CD4-positive, alpha-beta T cell treated with Interleukin-17A for 1 hour (primary cell): ENCODE data around the gene PSIP1.
"Not testable (repeated sequence)": the region's sequence is repeated elsewhere in the genome, so short reads cannot be mapped to it uniquely, and the experiment has no call there.

ENCODE experiments used
- DNase-seq: peaks from one replicate; pipeline ENCODE4 v3.0.0-alpha.2; 2020

The PSIP1 gene

GRCh38 chr9:15501803-15502202, 9.0 kb downstream of the PSIP1 start:
- DNase-seq, result no peak

- no peak for DNase-seq
These were observed 9.6 kb downstream of the PSIP1 start for GRCh38 chr9:15501179-15501578.

- no peak for DNase-seq
These were observed 11.6 kb downstream of the PSIP1 start for GRCh38 chr9:15499139-15499538.

GRCh38 chr9:15498246-15498995, 12.3 kb downstream of the PSIP1 start:
- no peak for DNase-seq

DNA sequence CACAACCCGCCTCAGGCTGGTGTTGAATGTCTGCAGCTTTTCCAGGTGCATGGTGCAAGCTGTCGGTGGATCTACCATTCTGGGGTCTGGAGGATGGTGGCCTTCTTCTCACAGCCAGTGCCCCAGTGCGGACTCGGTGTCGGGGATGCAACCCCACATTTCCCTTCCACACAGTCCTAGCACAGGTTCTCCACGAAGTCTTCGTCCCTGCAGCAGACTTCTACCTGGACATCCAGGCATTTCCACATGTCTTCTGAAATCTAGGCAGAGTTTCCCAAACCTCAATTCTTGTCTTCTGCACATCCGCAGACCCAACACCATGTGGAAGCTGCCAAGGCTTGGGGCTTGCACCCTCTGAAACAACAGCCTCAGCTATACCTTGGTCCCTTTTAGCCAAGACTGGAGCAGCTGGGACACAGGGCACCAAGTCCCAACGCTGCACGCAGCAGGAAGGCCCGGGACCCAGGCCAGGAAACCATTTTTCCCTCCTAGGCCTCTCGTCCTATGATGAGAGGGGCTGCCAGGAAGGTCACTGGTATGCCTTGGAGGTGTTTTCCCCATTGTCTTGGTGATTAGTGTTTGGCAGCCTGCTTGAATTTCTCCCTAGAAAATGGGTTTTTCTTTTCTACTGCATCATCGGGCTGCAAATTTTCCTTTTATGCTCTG, 18.2 kb downstream of the PSIP1 start:
- no peak for DNase-seq

GRCh38 chr9:15491950-15492349, 18.8 kb downstream of the PSIP1 start:
- no peak for DNase-seq

DNA sequence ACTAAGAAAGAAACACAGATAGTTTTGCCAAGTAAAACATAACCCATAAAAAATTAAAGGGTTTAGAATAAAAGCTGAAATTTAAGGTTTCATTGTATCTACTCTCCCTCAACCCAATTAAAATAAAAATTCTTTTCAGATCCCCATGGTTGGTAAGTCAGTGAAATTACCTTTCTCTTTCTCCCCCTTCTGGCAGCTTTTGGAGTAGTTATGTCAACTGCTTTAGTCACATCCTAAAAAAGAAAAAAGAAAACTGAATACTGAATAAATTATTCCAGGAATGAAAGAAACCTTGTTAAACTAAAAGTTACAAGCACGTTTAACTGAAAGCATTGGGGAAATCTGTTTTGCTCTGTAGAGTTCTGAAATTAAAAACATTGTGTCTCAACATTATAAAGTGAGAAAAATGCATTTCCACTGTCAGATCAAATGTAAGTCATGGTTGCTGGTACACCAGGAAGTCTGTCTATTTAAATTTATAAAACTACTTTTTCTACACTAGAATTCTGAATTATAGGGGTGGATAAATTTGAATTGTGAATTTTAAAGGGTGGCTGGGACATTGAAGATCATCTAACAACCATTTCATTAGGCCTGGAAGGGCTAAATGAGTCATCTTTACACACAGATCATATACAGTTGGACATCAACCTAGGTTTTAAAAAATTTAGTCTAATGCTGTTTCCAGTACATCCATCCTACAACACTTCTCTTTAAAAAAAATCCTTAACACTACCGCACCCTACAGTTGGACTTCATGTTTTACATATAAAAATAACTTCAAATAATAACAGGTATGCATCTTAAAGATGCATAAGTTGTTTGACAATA, 24.7 kb downstream of the PSIP1 start:
- DNase-seq, result peak; percentile 48

- no peak for DNase-seq
These were observed 26.0 kb downstream of the PSIP1 start for GRCh38 chr9:15484802-15485201.

DNA sequence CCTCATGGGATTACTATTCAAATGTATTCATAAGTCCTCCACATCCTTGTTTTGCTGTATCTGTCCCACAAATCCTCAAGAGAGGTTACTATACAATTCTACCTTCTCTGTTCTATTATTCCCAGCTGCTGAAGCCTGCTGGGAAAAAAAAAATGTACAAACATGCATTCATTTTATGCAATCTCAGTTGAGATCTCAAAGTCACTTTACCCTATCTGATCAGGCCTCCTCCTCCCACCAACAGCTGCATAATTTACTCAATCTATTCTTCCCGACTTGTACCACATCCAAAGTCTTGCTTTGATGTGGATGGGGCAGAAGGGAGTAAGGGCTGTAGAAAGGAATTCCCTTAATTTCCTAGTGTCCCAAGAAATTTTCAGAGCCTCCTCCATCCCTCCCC, 28.6 kb downstream of the PSIP1 start:
- DNase-seq, result no peak

- DNase-seq, result no peak
These were observed 30.7 kb downstream of the PSIP1 start for GRCh38 chr9:15480028-15480427.

- no peak for DNase-seq
These were observed 34.7 kb downstream of the PSIP1 start for GRCh38 chr9:15475923-15476536.

GRCh38 chr9:15469862-15470261, 40.9 kb downstream of the PSIP1 start:
- DNase-seq, result no peak

DNA sequence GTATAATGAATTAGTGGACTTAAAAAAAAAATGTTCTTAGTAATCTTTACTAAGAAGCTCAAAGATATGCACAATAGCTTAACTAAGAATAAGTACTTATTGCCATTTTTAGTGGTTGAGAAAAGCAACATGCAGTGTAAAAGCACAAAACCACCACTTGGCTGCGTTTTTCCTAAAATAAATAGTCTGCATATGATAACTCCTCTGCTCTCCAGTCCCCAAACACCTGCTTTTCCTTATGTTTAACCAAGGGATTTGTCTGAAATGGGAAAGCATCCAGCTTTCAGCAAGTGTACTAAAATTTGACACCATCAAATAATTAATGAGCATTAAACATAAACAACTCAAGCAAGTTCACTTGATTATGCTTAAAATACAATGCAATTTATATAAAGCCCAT, 41.4 kb downstream of the PSIP1 start:
- DNase-seq, result no peak

- DNase-seq, result no peak
These were observed 42.6 kb downstream of the PSIP1 start for GRCh38 chr9:15468145-15468544.

GRCh38 chr9:15461601-15462000, 49.2 kb downstream of the PSIP1 start:
- DNase-seq, result no peak

DNA sequence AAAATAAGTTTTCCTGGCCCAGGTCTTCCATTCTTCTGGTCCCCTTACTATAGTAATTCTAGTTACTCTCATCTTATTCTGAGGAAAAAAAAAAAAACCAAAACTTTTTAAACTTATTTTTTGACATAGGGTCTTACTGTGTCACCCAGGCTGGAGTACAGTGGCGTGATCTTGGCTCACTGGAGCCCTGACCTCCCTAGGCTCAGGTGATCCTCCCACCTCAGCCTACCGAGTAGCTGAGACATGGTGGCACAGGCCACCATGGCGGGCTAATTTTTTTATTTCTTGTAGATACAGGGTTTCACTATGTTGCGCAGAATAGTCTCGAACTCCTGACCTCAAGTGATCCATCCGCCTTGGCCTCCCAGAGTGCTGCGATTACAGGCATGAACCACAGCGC, 49.7 kb downstream of the PSIP1 start:
- DNase-seq, result no peak

- no peak for DNase-seq
These were observed 56.8 kb downstream of the PSIP1 start for GRCh38 chr9:15453956-15454355.

DNA sequence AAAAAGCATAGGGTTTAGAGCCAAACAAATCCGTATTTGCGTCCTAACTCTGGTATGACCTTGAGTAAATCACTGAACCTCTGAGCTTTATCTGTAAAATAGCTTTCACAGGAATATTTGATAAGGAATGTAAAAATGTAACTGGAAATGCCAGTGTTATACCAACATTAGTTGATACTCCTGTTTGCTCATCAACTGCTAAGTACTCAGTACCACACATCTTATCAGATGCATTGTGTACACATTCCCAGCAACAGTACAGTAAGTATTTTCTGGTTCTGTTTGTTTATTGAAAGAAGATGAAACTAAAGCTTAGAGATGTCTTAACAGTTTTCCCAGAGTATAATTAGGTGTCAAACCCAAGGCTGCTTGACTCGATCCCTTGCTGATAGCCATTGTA, 66.6 kb downstream of the PSIP1 start:
- no peak for DNase-seq

- not testable (repeated sequence) for DNase-seq
These were observed 68.5 kb downstream of the PSIP1 start for GRCh38 chr9:15442264-15442663.

DNA sequence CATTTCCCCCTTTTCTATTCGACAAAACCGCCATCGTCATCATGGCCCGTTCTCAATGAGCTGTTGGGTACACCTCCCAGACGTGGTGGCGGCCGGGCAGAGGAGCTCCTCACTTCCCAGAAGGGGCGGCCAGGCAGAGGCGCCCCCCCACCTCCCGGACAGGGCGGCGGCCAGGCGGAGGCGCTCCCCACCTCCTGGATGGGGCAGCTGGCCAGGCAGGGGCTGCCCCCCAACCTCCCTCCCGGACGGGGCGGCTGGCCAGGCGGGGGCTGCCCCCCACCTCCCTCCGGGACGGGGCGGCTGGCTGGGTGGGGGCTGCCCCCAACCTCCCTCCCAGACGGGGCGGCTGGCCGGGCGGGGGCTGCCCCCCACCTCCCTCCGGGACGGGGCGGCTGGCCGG, 68.9 kb downstream of the PSIP1 start:
- not testable (repeated sequence) for DNase-seq

GRCh38 chr9:15438891-15439290, 71.9 kb downstream of the PSIP1 start:
- no peak for DNase-seq

- no peak for DNase-seq
These were observed 77.1 kb downstream of the PSIP1 start for GRCh38 chr9:15433661-15434060.

- no peak for DNase-seq
These were observed 77.6 kb downstream of the PSIP1 start for GRCh38 chr9:15433191-15433590.
